GM19238 (cell line): ENCODE results near the gene TMEM53.

Experiments used
- DNase-seq: peaks from one replicate; pipeline ENCODE4 v3.0.0; 2011; ENCODE audit warnings: low spot score; ENCODE audit not compliant: insufficient read length

TMEM53 gene

GRCh38 chr1:44698138-44698537 is 23.9 kb upstream of the TMEM53 start:
- no peak for DNase-seq

- DNase-seq = no peak
These were observed 22.6 kb upstream of the TMEM53 start for GRCh38 chr1:44696789-44697345.

- no peak for DNase-seq
These were observed 21.8 kb upstream of the TMEM53 start for GRCh38 chr1:44696101-44696500.

DNA sequence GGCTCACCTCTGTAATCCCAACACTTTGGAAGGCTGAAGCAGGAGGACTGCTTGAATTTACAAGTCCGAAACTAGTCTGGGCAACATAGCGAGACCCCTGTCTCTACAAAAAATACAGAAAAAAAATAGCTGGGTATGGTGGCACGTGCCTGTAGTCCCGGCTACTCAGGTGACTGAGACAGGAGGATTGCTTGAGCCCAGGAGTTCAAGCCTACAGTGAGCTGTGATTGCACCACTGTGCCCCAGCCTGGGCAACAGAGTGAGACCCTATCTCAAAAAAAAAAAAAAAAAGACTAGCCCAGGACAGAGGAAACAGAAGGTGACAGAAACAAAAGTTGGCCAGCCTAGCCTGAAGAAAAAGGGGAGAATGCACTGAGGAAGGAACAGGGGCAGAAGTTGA is 21.4 kb upstream of the TMEM53 start:
- DNase-seq = no peak

GRCh38 chr1:44694863-44695478 is 20.7 kb upstream of the TMEM53 start:
- peak; percentile 49 for DNase-seq

DNA sequence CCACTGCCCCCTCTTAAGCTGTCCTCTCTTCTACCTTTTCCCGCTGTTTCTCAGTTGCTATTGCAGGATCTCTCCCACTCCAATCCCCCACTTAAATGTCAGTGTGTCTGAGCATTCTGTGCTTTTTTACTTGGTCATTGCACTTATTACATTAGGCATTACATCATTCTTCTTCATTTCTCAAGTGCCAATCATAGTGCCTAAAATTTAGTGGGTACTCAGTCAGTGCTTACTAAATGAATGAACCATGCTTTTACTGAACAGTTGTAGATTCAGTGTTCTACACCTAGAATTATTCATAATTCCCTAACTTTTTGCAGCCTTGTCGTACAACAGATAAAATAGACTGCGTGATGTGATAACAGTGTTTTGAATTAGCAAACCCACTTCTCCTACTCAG is 19.6 kb upstream of the TMEM53 start:
- DNase-seq = no peak

DNA sequence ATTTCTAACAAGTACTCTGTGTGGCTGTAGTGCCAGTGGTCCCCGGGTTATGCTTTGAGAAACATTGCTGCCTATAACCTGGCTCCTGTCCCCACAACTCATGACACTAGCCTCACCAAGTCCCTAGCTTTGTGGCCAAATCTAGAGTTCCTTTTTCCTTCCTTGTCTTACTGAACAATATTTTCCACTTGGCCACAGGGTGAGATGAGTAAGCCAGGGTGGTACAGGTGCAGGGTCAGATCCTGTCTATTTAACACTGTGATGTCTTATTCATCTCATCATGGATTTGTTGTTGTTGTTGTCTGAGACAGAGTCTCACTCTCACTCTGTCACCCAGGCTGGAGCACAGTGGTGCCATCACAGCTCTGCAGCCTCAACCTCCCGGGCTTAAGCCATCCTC is 18.9 kb upstream of the TMEM53 start:
- no peak for DNase-seq

- no peak for DNase-seq
These were observed 15.1 kb upstream of the TMEM53 start for GRCh38 chr1:44689447-44689765.

GRCh38 chr1:44688760-44689446 is 14.6 kb upstream of the TMEM53 start:
- no peak for DNase-seq

GRCh38 chr1:44685881-44686280 is 11.6 kb upstream of the TMEM53 start:
- DNase-seq = no peak

DNA sequence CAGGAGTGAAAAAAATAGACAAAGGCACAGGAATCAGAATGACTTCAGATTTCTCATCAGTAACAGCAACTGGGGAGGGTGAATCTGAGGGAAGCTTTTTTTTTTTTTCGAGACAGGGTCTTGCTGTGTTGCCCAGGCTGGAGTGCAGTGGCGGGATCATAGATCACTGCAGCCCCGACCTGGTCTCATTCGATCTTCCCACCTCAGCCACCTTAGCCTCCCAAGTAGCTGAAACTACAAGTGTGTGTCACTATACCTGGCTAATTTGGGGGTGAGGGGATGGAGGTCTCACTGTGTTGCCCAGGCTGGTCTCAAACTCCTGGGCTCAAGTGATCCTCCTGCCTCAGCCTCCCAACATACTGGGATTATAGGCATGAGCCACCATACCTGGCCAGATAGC is 10.9 kb upstream of the TMEM53 start:
- DNase-seq = no peak

DNA sequence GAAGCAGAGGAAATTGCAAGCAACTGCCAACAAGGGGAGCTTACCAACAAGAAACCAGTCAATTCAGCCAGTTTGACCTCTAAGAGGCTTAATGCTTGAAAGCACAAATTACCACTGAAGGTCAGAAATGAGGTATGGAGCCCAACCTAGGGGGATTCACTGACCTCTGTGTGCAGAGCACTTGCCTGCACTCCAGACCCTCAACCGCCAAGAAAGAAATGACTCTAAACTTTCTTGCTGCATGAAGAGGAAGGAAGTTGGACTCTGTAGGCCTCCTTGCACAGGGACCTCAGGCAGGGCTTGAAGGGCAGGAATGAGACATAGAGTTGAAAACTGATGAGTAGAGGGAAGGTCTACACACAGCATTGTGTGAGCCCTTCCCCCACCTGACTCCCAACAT is 10.2 kb upstream of the TMEM53 start:
- peak; percentile 34 for DNase-seq

- DNase-seq = no peak
These were observed 8.6 kb upstream of the TMEM53 start for GRCh38 chr1:44682883-44683265.

DNA sequence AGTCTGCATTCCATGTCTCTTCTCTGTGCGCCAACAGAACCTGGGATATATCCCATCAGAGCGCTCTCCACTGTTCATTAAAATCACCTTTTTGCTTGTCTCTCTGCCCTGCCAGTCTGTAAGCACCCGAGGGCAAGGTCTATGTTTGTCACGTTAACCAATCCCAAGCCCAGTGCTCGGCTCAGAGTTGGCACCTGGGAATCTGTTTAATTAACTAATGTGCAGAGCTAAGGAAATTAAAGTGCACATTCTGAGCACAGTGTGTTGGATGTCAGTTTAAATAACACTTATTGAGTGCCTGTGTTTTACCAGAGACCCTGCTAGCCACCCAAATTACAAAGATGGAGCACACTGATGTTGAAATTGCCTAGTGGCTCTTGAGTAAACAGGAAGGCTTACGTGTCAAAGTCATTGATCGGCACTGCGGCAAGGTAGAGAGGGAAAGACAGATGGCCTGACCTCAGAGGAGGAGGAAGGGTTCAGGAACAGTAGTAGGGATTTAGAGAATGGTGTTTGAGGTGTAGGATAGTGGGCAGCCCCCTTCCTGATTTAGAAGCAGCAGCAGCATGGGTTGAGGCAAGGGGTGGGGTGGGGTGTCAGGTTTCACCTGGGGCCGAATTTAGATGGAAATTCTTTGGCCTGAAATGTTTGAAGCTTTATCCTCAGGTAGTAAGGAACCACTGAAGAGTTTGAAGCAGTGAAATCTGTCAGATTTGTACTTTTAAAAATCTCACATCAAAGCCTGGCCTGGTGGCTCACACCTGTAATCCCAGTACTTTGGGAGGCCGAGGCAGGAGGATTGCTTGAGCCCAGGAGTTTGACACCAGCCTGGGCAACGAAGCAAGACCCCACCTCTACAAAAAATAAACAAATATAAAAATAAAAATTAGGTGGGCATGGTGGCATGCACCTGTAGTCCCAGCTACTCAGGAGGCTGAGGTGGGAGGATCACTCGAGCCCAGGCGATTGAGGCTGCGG is 7.9 kb upstream of the TMEM53 start:
- no peak for DNase-seq

DNA sequence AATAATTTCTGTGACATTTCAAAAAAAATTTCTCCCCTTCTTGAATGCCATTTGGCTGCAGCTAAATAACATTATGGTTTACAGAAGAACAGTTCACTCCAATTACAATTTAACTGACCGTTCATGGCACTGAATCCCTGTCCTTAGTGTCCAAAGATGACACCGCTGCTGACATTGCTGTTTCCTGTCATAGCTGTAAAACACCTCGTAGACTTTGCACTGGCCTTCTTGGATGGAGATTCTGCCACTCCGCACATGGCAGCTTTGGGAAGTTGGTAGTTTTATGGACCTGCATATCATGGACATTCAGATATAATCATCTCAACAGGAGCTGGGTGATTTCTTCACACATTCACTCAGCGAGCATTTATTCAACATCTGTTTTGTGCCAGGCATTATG is 5.2 kb upstream of the TMEM53 start:
- no peak for DNase-seq

GRCh38 chr1:44678626-44679025 is 4.3 kb upstream of the TMEM53 start:
- DNase-seq = no peak

DNA sequence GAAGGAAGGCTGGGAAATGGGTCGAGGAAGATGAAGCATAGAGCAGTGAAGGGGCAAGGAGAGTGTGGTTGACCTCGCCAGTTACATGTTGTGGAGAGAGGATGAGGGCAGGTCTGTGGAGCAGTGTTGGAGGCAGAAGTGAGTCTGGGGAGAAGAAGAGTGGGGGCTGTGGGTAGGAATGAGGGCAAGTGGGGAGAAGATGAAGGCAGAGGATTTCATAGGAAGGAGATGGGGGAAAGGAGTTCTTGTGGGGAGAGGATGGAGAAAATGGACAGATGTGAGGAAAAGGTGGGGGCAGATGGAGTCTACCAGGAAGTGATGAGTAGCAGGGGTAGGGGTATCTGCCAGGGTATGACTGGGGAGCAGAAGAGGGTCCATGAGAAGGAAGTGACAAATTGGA is 3.8 kb upstream of the TMEM53 start:
- DNase-seq = no peak

DNA sequence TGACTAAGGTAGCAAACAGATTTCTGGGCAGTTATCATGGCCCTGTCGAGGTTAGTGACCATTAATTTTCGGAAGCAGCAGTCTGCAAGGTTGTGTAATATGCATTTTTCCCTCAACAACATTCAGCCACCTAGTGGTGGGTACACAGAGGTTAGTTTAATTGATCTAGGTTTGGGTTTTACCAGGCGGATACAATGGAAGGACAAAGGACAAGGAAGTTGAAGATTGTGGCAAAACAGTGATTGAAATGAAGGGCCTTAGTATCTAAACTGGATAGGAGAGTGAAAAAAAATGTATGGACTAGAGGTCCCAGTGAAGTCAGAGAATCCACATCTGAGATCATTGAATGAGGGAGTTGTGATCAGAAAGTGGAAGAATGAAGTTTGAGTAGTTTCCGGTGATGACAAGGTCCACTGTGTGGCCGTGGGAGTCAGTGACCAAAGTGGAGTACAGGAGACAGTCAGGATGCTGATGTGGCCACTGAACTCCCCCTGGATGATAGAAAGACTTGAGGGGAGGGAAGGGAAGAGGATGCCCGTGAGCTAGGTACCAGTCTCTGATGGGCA is 3.0 kb upstream of the TMEM53 start:
- DNase-seq = no peak

DNA sequence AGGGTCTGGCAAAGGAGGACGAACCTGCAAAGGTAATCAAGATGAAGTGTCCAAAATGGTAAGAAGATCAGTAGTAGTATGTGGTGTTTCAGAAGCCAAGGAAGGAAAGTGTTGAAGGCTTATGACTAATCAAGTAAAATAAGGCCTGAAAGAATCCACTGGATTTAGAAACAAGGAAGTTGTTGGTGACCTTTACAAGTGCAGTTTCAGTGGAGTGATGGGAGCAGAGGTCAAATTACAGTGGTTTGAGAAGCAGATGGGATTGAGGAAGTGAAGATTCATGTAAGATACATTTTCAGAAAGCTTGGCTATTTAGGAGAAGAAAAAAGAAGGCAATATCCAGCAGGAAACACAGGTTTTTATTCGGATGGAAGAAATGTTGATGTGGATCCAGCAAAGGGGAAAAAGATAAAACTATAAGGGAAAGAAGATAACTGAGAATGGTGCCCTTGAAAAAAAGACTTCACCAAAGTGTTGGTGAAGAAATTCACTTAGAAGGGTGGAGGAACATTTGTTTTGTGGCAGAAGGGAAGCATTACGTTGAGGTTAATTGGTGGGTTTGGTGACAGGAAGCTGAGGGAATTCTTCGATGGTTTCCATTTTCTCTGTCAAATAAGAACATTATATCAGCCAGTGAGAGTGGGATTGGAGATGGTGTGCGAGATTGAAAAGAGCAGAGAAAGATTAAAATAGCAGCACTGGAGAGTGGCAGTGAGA is 2.4 kb upstream of the TMEM53 start:
- no peak for DNase-seq

GRCh38 chr1:44675186-44675585 is 905 bp upstream of the TMEM53 start:
- no peak for DNase-seq

- no peak for DNase-seq
These were observed 587 bp downstream of the TMEM53 start for GRCh38 chr1:44673675-44674112.
